Activated CD4-positive, alpha-beta T cell treated with anti-CD3 and anti-CD28 coated beads for 1 hour (primary cell): ENCODE measurements around the gene FUT1.

Experiments used
- DNase-seq: peaks from one replicate; pipeline ENCODE4 v3.0.0-alpha.2; 2020

FUT1 gene

GRCh38 chr19:48714759-48715675, 37.4 kb downstream of the FUT1 start:
- no peak for DNase-seq

- peak; percentile 92 for DNase-seq
These were observed 38.3 kb downstream of the FUT1 start for GRCh38 chr19:48713864-48714755.

- DNase-seq, result no peak
These were observed 39.2 kb downstream of the FUT1 start for GRCh38 chr19:48713041-48713863.

DNA sequence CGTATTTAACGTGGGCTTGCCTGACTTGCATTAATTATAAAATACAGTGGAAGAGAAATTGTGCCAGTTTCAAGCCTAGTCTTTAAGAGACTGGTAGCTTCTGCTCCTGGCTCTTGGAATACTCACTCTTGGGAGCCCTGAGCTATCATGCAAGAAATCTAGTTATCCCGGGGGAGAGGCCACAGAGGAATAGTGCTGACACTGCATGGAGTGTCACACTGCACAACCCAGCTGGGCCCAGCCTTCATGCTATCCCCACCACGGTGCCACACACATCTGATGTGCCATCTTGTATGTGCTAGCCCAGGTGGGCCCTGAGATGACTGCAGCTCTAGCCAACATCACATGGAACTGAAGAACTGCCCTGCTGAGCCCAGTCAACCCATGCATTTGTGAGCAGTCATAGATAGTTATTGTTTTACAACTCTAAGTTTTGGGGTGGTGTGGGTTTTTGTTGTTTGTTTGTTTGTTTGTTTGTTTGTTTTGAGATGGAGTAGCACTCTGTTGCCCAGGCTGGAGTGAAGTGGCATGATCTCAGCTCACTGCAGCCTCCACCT, 41.3 kb downstream of the FUT1 start:
- no peak for DNase-seq

GRCh38 chr19:48708471-48708870, 44.0 kb downstream of the FUT1 start:
- DNase-seq, result no peak

DNA sequence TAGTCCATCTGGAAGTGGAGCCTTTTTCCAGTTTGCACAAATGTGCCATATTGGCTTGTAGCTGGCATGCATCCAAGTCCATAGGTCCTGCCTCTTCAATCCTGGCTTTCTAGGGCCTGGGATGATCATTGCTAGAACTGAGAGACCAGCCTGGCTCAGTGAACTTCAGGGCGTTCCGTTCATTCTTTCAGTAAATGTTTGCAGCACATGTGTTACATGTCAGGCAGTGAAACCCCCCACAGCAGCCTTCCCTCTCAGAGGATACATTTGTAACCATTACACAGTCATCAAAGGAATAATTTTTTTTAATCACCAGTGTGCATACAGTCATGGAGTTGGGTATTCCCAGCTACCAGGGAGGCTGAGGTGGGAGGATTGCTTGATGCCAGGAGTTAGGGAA, 47.0 kb downstream of the FUT1 start:
- no peak for DNase-seq

- no peak for DNase-seq
These were observed 49.1 kb downstream of the FUT1 start for GRCh38 chr19:48703316-48703715.

- DNase-seq, result no peak
These were observed 49.7 kb downstream of the FUT1 start for GRCh38 chr19:48702701-48703100.

- DNase-seq, result no peak
These were observed 54.4 kb downstream of the FUT1 start for GRCh38 chr19:48698046-48698445.
